HG02970 (cell line): ENCODE data around the gene ILK.

ENCODE experiments used
- ATAC-seq: cut with Tn5 transposase; IDR thresholded peaks from one replicate; pipeline ENCODE4 v1.9.1; 2021; ENCODE audit warnings: mild to moderate bottlenecking, moderate library complexity, moderate number of reproducible peaks; ENCODE audit not compliant: unreplicated experiment, low FRiP score

Gene ILK

GRCh38 chr11:6619004-6619745 is 15.6 kb downstream of the ILK start, which contains the start of gene TPP1:
Gene TPP1 (minus strand): TSS chr11:6619422. CDS start chr11:6619400, 22 bp downstream.
- peak; percentile 95 for ATAC-seq

GRCh38 chr11:6620636-6621035 is 17.1 kb downstream of the ILK start:
- no peak for ATAC-seq

- no peak for ATAC-seq
These were observed 18.2 kb downstream of the ILK start for GRCh38 chr11:6621711-6622211.

- no peak for ATAC-seq
These were observed 18.9 kb downstream of the ILK start for GRCh38 chr11:6622261-6623171.

- no peak for ATAC-seq
These were observed 20.1 kb downstream of the ILK start for GRCh38 chr11:6623391-6624363.

GRCh38 chr11:6625156-6625831 is 21.7 kb downstream of the ILK start:
- no peak for ATAC-seq

GRCh38 chr11:6625832-6626420 is 22.4 kb downstream of the ILK start:
- no peak for ATAC-seq

- no peak for ATAC-seq
These were observed 23.6 kb downstream of the ILK start for GRCh38 chr11:6626971-6627761.

- ATAC-seq = no peak
These were observed 24.2 kb downstream of the ILK start for GRCh38 chr11:6627762-6628241.

- no peak for ATAC-seq
These were observed 25.0 kb downstream of the ILK start for GRCh38 chr11:6628526-6628925.

- no peak for ATAC-seq
These were observed 26.0 kb downstream of the ILK start for GRCh38 chr11:6629573-6629891.

GRCh38 chr11:6629892-6630631 is 26.5 kb downstream of the ILK start:
- no peak for ATAC-seq

GRCh38 chr11:6630632-6631291 is 27.2 kb downstream of the ILK start:
- no peak for ATAC-seq

GRCh38 chr11:6631361-6631890 is 27.9 kb downstream of the ILK start:
- no peak for ATAC-seq

GRCh38 chr11:6632116-6633073 is 28.8 kb downstream of the ILK start:
- no peak for ATAC-seq
